ENCODE measurements around the gene LAMP1.

GRCh38 chr13:113371061-113371460 lies 74.0 kb downstream of the LAMP1 start:
- TF ChIP-seq REST (IDR thresholded peaks at IDR 0.05; ENCODE audit: low read depth), result no peak
- no peak for TF ChIP-seq TAF1 (IDR thresholded peaks at IDR 0.05; ENCODE audit: low read depth)
- no peak for TF ChIP-seq MAX (IDR thresholded peaks at IDR 0.05)
- TF ChIP-seq EGR1 (IDR thresholded peaks at IDR 0.05), result no peak
- no peak for TF ChIP-seq YY1 (IDR thresholded peaks at IDR 0.05; ENCODE audit: low read depth)
- TF ChIP-seq RAD21 (IDR thresholded peaks at IDR 0.05; ENCODE audit: low read depth), result no peak
